Kidney epithelial cell (primary cell): ENCODE results near the gene CFH. TPM values are rescaled to one million over a fixed set of nuclear protein-coding genes. Genes with fewer than 3 reads are reported as not detected.
"Not testable (repeated sequence)": the region's sequence is repeated elsewhere in the genome, so short reads cannot be mapped to it uniquely, and the experiment has no call there.

ENCODE experiments used
- DNase-seq: peaks from one replicate; pipeline ENCODE4 v3.0.0-alpha.2; 2010; ENCODE audit warnings: low read depth
- H3K27me3 ChIP-seq: 2 replicates; pipeline ENCODE4 v1.6.0; 2011; ENCODE audit warnings: low read length; ENCODE audit not compliant: control insufficient read depth, insufficient read depth
- H3K36me3 ChIP-seq: 2 replicates; pipeline ENCODE4 v1.5.1; 2011; ENCODE audit warnings: low read length; ENCODE audit not compliant: control insufficient read depth, insufficient read depth
- H3K4me3 ChIP-seq: 2 replicates; pipeline ENCODE4 v1.5.1; 2011; ENCODE audit warnings: low read depth, mild to moderate bottlenecking, control low read depth, low read length
- CTCF ChIP-seq: IDR thresholded peaks from 2 replicates; pipeline ENCODE4 v1.5.1; 2011; ENCODE audit warnings: mild to moderate bottlenecking, moderate library complexity, low read length, control low read depth, inconsistent platforms; ENCODE audit not compliant: insufficient read depth, poor library complexity, severe bottlenecking
- total RNA-seq: library from RNA; depleted of rRNA; stranded (reverse); fragments of >200 nt; gene quantifications from 2 replicates; pipeline ENCODE4 v1.2.3, GENCODE V29; 2015

The CFH gene
- total RNA-seq, 1 donor from 2014 or later = 0.58 TPM

GRCh38 chr1:196684476-196684875, 32.6 kb downstream of the CFH start:
- no peak for DNase-seq
- H3K4me3 ChIP-seq = no peak overlapping the region
- H3K36me3 ChIP-seq = no peaks in the 10 kb centered on the region
- no peaks in the 10 kb centered on the region for H3K27me3 ChIP-seq
- no peak for TF ChIP-seq CTCF

- DNase-seq = no peak
- H3K36me3 ChIP-seq = no peaks in the 10 kb centered on the region
- H3K4me3 ChIP-seq = no peak overlapping the region
- no peaks in the 10 kb centered on the region for H3K27me3 ChIP-seq
- TF ChIP-seq CTCF = no peak
Observed at GRCh38 chr1:196685506-196685905, 33.7 kb downstream of the CFH start.

GRCh38 chr1:196689001-196689400, 37.2 kb downstream of the CFH start:
- TF ChIP-seq CTCF = no peak
- Histone ChIP-seq H3K36me3 (no peaks in the 10 kb centered on the region), H3K27me3 (no peaks in the 10 kb centered on the region), H3K4me3 (no peak overlapping the region)
- no peak for DNase-seq

GRCh38 chr1:196690582-196690981, 38.7 kb downstream of the CFH start:
- no peak for DNase-seq
- H3K27me3 ChIP-seq = no peaks in the 10 kb centered on the region
- no peak for TF ChIP-seq CTCF
- no peaks in the 10 kb centered on the region for H3K36me3 ChIP-seq
- no peak overlapping the region for H3K4me3 ChIP-seq

GRCh38 chr1:196698993-196699392, 47.1 kb downstream of the CFH start:
- H3K4me3 ChIP-seq = no peak overlapping the region
- TF ChIP-seq CTCF = no peak
- DNase-seq = no peak

GRCh38 chr1:196701144-196701543, 49.3 kb downstream of the CFH start:
- no peaks in the 10 kb centered on the region for H3K27me3 ChIP-seq
- no peak for DNase-seq
- H3K36me3 ChIP-seq = no peaks in the 10 kb centered on the region
- no peak overlapping the region for H3K4me3 ChIP-seq
- no peak for TF ChIP-seq CTCF

More at GRCh38 chr1:196698993-196699392, 47.1 kb downstream of the CFH start:
- H3K36me3 ChIP-seq = no peaks in the 10 kb centered on the region
- no peaks in the 10 kb centered on the region for H3K27me3 ChIP-seq

- not testable (repeated sequence) for DNase-seq, H3K4me3 ChIP-seq, H3K27me3 ChIP-seq, H3K36me3 ChIP-seq
Observed at GRCh38 chr1:196709892-196710291, 58.0 kb downstream of the CFH start.
